Measurements from ENCODE around the gene ARHGEF9. TPM values are rescaled to one million over a fixed set of nuclear protein-coding genes. Genes with fewer than 3 reads are reported as not detected.

The ARHGEF9 gene
- total RNA-seq, 2 donors from 2014 or later = 18.5 to 21.6 TPM

GRCh38 chrX:63664083-63664482 lies 120.9 kb downstream of the ARHGEF9 start:
- 76% methylated on average over 1 of the region's 1 CpG for WGBS
- H3K4me1 ChIP-seq (replicated peaks) = no peaks in the 10 kb centered on the region
- H3K4me3 ChIP-seq = no peak overlapping the region
- H3K27me3 ChIP-seq (replicated peaks; ENCODE audit: insufficient read depth) = no peaks in the 10 kb centered on the region
- no peaks in the 10 kb centered on the region for H3K9me3 ChIP-seq
- no peak for DNase-seq (ENCODE audit: low spot score)
- no peaks in the 10 kb centered on the region for H3K36me3 ChIP-seq
- TF ChIP-seq POLR2AphosphoS5 (IDR thresholded peaks at IDR 0.05) (no peak), POLR2A (IDR thresholded peaks at IDR 0.05) (no peak), CTCF (IDR thresholded peaks at IDR 0.05) (no peak)
- intact Hi-C loops (cut with DNase I) = no loop called here
- no peak overlapping the region for H3K27ac ChIP-seq

- no peaks in the 10 kb centered on the region for H3K4me1 ChIP-seq (replicated peaks)
- no peak overlapping the region for H3K4me3 ChIP-seq
- DNase-seq (ENCODE audit: low spot score) = no peak
- WGBS = 89% methylated on average over 1 of the region's 1 CpG
- no peaks in the 10 kb centered on the region for H3K36me3 ChIP-seq
- no peak overlapping the region for H3K27ac ChIP-seq
- TF ChIP-seq POLR2A (IDR thresholded peaks at IDR 0.05) = no peak
- intact Hi-C loops (cut with DNase I) = no loop called here
- H3K9me3 ChIP-seq = no peaks in the 10 kb centered on the region
- no peaks in the 10 kb centered on the region for H3K27me3 ChIP-seq (replicated peaks; ENCODE audit: insufficient read depth)
These were observed 123.3 kb downstream of the ARHGEF9 start for GRCh38 chrX:63661676-63662075.

GRCh38 chrX:63658920-63659319 lies 126.1 kb downstream of the ARHGEF9 start:
- 80% methylated on average over 1 of the region's 1 CpG for WGBS
- Histone ChIP-seq H3K4me3 (no peak overlapping the region), H3K9me3 (no peaks in the 10 kb centered on the region), H3K27me3 (replicated peaks; ENCODE audit: insufficient read depth) (no peaks in the 10 kb centered on the region), H3K27ac (no peak overlapping the region), H3K4me1 (replicated peaks) (no peaks in the 10 kb centered on the region), H3K36me3 (no peaks in the 10 kb centered on the region)
- no peak for TF ChIP-seq POLR2AphosphoS5 (IDR thresholded peaks at IDR 0.05)
- no peak for TF ChIP-seq CTCF (IDR thresholded peaks at IDR 0.05)
- TF ChIP-seq POLR2A (IDR thresholded peaks at IDR 0.05) = no peak
- intact Hi-C loops (cut with DNase I) = no loop called here
- DNase-seq (ENCODE audit: low spot score) = no peak

GRCh38 chrX:63657821-63658220 lies 127.2 kb downstream of the ARHGEF9 start:
- Histone ChIP-seq H3K4me3 (no peak overlapping the region), H3K4me1 (replicated peaks) (no peaks in the 10 kb centered on the region), H3K27me3 (replicated peaks; ENCODE audit: insufficient read depth) (no peaks in the 10 kb centered on the region), H3K27ac (no peak overlapping the region), H3K36me3 (no peaks in the 10 kb centered on the region), H3K9me3 (no peaks in the 10 kb centered on the region)
- intact Hi-C loops (cut with DNase I) = no loop called here
- no peak for DNase-seq (ENCODE audit: low spot score)
- no peak for TF ChIP-seq CTCF (IDR thresholded peaks at IDR 0.05)
- no peak for TF ChIP-seq POLR2A (IDR thresholded peaks at IDR 0.05)
- TF ChIP-seq POLR2AphosphoS5 (IDR thresholded peaks at IDR 0.05) = no peak
- 83% methylated on average over 6 of the region's 6 CpGs for WGBS

- Histone ChIP-seq H3K4me1 (replicated peaks) (no peaks in the 10 kb centered on the region), H3K27me3 (replicated peaks; ENCODE audit: insufficient read depth) (no peaks in the 10 kb centered on the region), H3K27ac (no peak overlapping the region), H3K36me3 (no peaks in the 10 kb centered on the region), H3K9me3 (no peaks in the 10 kb centered on the region), H3K4me3 (no peak overlapping the region)
- WGBS = 65% methylated on average over 5 of the region's 5 CpGs
- intact Hi-C loops (cut with DNase I) = no loop called here
- DNase-seq (ENCODE audit: low spot score) = no peak
- no peak for TF ChIP-seq POLR2A (IDR thresholded peaks at IDR 0.05)
- no peak for TF ChIP-seq CTCF (IDR thresholded peaks at IDR 0.05)
- TF ChIP-seq POLR2AphosphoS5 (IDR thresholded peaks at IDR 0.05) = no peak
These were observed 128.0 kb downstream of the ARHGEF9 start for GRCh38 chrX:63656871-63657580.
